ENCODE data around the gene MAFG. TPM values are rescaled to one million over a fixed set of nuclear protein-coding genes. Genes with fewer than 3 reads are reported as not detected.
A peak's percentile ranks its signal among the peaks of the same experiment; 100 is the strongest.

Gene MAFG
- total and polyA plus RNA-seq, 9 of the 15 experiments (the other 6 are each of a cell fraction or from before 2014, with no cell fraction given), result 1.1 to 58.1 (median 24.9) TPM

GRCh38 chr17:81885454-81885853 is 42.1 kb downstream of the MAFG start:
- ATAC-seq, result no peak

More at GRCh38 chr17:81885454-81885853, 42.1 kb downstream of the MAFG start:
- intact Hi-C loops (cut with micrococcal nuclease) (no loop called here), in situ Hi-C loops (cut with MboI) (no loop called here)
- 0 out of 2 replicates have a peak, but pooled peaks cover 4% of the 10 kb centered on the region for H4K20me1 ChIP-seq (replicated peaks; ENCODE audit: control insufficient read depth, insufficient read depth, low read length)
- peaks cover 5% of the 10 kb centered on the region for H3K9me1 ChIP-seq (ENCODE audit: control insufficient read depth, insufficient read depth, low read length)
- H3K9me3 ChIP-seq (replicated peaks; ENCODE audit: control insufficient read depth, insufficient read depth, low read depth, low read length), result no peaks in the 10 kb centered on the region
- peaks cover 43% of the 10 kb centered on the region for H3K79me2 ChIP-seq (ENCODE audit: control insufficient read depth, insufficient read depth, low read length)
- BruUV-seq (replicated peaks), result no TSS peak
- H3K9ac ChIP-seq (ENCODE audit: insufficient read depth in 1 of 2, low read depth in 2 of 2, low read length in 2 of 2), result peak overlapping the region in 1 of 2 experiments; percentile 57; a peak in 1 of 4 replicates
- H3K4me3 ChIP-seq, result no peak overlapping the region
- ChIA-PET CTCF (ENCODE audit: low intra/inter-chr PET ratio) (no interaction called here), POLR2A (interaction anchor here (0.5 to 10.5 kb wide), 10 partner anchors 9 to 669 kb away, joined by 3 to 85 read pairs (median 4); partner anchors contain the start of gene SIRT7)
- H3K4me1 ChIP-seq (replicated peaks in 1 of 2; ENCODE audit: control insufficient read depth in 2 of 2, insufficient read depth in 2 of 2, low read length in 2 of 2), result peaks cover 8 to 33% of the 10 kb centered on the region in 2 experiments; a peak in 4 of 5 replicates
- no peaks in the 10 kb centered on the region for H3K27me3 ChIP-seq (ENCODE audit: control insufficient read depth in 2 of 2, insufficient read depth in 2 of 2, low read length in 2 of 2)
- no peak for FAIRE-seq
- no peak overlapping the region for H3K4me2 ChIP-seq (ENCODE audit: insufficient read depth, low read length)
- peaks cover 92% of the 10 kb centered on the region for H3K36me3 ChIP-seq (ENCODE audit: control insufficient read depth, insufficient read depth, low read length)
- H2AFZ ChIP-seq (ENCODE audit: low read depth, low read length), result no peak overlapping the region
- no peak for DNase-seq (ENCODE audit: extremely low read depth in 1 of 4, low spot score in 3 of 4)
- WGBS (ENCODE audit: insufficient coverage, low coverage, missing lambda C conversion rate), result 78% methylated on average over 10 of the region's 10 CpGs
- H3K27ac ChIP-seq (ENCODE audit: extremely low read depth, low read depth, low read length), result no peak overlapping the region
- TF ChIP-seq MYC (IDR thresholded peaks at IDR 0.05; ENCODE audit: low read depth, low read length) (no peak), MYC (CRISPR knock-in tag; IDR thresholded peaks at IDR 0.05; ENCODE audit: borderline replicate concordance, low read depth) (no peak), TOE1 (IDR thresholded peaks at IDR 0.05; ENCODE audit: borderline replicate concordance) (no peak), TOE1 (CRISPR knock-in tag; IDR thresholded peaks at IDR 0.05; ENCODE audit: borderline replicate concordance, low read depth) (no peak), POLR2G (IDR thresholded peaks at IDR 0.05; ENCODE audit: low read depth, low read length) (peak; percentile 43), TFAP4 (CRISPR knock-in tag; IDR thresholded peaks at IDR 0.05; ENCODE audit: borderline replicate concordance) (peak; percentile 14; the same call in 1 of the 2 replicates), HIVEP1 (CRISPR knock-in tag; IDR thresholded peaks at IDR 0.05) (no peak), AFF4 (CRISPR knock-in tag; IDR thresholded peaks at IDR 0.05) (no peak), RBM22 (IDR thresholded peaks at IDR 0.05; ENCODE audit: low read depth, low read length, poor library complexity, severe bottlenecking) (peak; percentile 10), SIRT6 (IDR thresholded peaks at IDR 0.05; ENCODE audit: low read depth, low read length) (no peak), ATF2 (CRISPR knock-in tag; IDR thresholded peaks at IDR 0.05) (no peak), RBFOX2 (IDR thresholded peaks at IDR 0.05; ENCODE audit: low read depth, low read length) (peak; percentile 44; the same call in 1 of the 2 replicates), CBFB (CRISPR knock-in tag; IDR thresholded peaks at IDR 0.05) (no peak), CHAMP1 (IDR thresholded peaks at IDR 0.05) (no peak)
